ENCODE measurements around the gene ELMO1. TPM values are rescaled to one million over a fixed set of nuclear protein-coding genes. Genes with fewer than 3 reads are reported as not detected.

Gene ELMO1
- total and polyA plus RNA-seq, 2 of the 13 experiments (the other 11 are each of a cell fraction or from before 2014, with no cell fraction given): 0.11 to 0.17 TPM

GRCh38 chr7:36875794-36876193, 572.9 kb downstream of the ELMO1 start (continued):
- TF ChIP-seq ZKSCAN8 (CRISPR knock-in tag; IDR thresholded peaks at IDR 0.05; ENCODE audit: borderline replicate concordance) (no peak), JUNB (CRISPR knock-in tag; IDR thresholded peaks at IDR 0.05; ENCODE audit: borderline replicate concordance) (no peak)

DNA sequence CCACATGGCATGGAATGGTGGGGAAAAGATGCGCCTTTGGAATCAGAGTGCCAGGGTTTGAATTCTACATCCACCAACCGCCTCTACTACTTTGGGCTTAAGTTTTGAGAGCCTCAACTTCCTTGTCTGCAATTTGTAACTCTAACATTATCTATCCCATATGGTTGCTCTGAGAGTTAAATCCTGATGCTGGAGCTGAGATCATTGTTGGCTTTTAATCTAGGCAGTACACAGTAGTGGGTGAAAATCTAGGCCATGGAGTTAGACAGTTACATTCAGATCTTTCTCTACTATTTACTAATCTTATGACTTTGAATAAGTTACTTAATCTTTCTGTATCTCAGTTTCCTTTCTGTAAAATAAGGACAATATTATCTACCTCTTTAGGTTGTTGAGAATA, 574.6 kb downstream of the ELMO1 start:
- TF ChIP-seq SP2 (CRISPR knock-in tag; IDR thresholded peaks at IDR 0.05): no peak
- no peak for TF ChIP-seq EP300 (IDR thresholded peaks at IDR 0.05; ENCODE audit: low read depth in 2 of 2, low read length in 2 of 2)
- no peak for TF ChIP-seq EP300 (CRISPR knock-in tag; IDR thresholded peaks at IDR 0.05; ENCODE audit: borderline replicate concordance)
- TF ChIP-seq IRX3 (CRISPR knock-in tag; IDR thresholded peaks at IDR 0.05; ENCODE audit: borderline replicate concordance, low read depth): no peak
- no peak for TF ChIP-seq MED13 (CRISPR knock-in tag; IDR thresholded peaks at IDR 0.05)
- no peak for TF ChIP-seq PLRG1 (conservative IDR thresholded peaks at IDR 0.05)
- no peak for TF ChIP-seq MED1 (CRISPR knock-in tag; IDR thresholded peaks at IDR 0.05)
- TF ChIP-seq SMARCC2 (IDR thresholded peaks at IDR 0.05): no peak
- no peak for TF ChIP-seq ZNF878 (CRISPR knock-in tag; IDR thresholded peaks at IDR 0.05)
- TF ChIP-seq ZNF782 (CRISPR knock-in tag; IDR thresholded peaks at IDR 0.05; ENCODE audit: borderline replicate concordance): no peak
- TF ChIP-seq PTBP1 (IDR thresholded peaks at IDR 0.05; ENCODE audit: low read depth, low read length, poor library complexity, severe bottlenecking): no peak
- TF ChIP-seq MAFF (IDR thresholded peaks at IDR 0.05; ENCODE audit: low read depth, low read length): no peak
- TF ChIP-seq, protein P1, sequence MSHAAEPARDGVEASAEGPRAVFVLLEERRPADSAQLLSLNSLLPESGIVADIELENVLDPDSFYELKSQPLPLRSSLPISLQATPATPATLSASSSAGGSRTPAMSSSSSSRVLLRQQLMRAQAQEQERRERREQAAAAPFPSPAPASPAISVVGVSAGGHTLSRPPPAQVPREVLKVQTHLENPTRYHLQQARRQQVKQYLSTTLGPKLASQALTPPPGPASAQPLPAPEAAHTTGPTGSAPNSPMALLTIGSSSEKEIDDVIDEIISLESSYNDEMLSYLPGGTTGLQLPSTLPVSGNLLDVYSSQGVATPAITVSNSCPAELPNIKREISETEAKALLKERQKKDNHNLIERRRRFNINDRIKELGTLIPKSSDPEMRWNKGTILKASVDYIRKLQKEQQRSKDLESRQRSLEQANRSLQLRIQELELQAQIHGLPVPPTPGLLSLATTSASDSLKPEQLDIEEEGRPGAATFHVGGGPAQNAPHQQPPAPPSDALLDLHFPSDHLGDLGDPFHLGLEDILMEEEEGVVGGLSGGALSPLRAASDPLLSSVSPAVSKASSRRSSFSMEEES (CRISPR knock-in tag; IDR thresholded peaks at IDR 0.05): no peak
- no peak for TF ChIP-seq HDAC1 (CRISPR knock-in tag; IDR thresholded peaks at IDR 0.05)
- no peak for TF ChIP-seq ZSCAN30 (CRISPR knock-in tag; IDR thresholded peaks at IDR 0.05)
- FAIRE-seq (no peak), DNase-seq (ENCODE audit: low spot score) (no peak), ATAC-seq (no peak)
- BruUV-seq (replicated peaks): no TSS peak
- 35% methylated on average over 2 of the region's 2 CpGs for WGBS (ENCODE audit: low lambda C conversion rate)
- in situ Hi-C loops (cut with HindIII; ENCODE audit: extremely low pct_ligation_motif_present, low pct_unique_long_range_greater_than_20kb): no loop called here
- Histone ChIP-seq H3K79me2 (ENCODE audit: insufficient read depth, low read length) (no peaks in the 10 kb centered on the region), H3K4me2 (ENCODE audit: low read depth, low read length) (no peak overlapping the region), H3K4me3 (replicated peaks in 1 of 3; ENCODE audit: insufficient read depth in 1 of 3, low read depth in 2 of 3, low read length in 3 of 3) (no peak overlapping the region), H3K9me3 (ENCODE audit: low read length) (no peaks in the 10 kb centered on the region), H3K36me3 (replicated peaks in 1 of 2; ENCODE audit: control insufficient read depth in 1 of 2, insufficient read depth in 2 of 2, low read length in 2 of 2) (no peaks in the 10 kb centered on the region), H3K9ac (ENCODE audit: insufficient read depth, low read depth, low read length) (no peak overlapping the region), H4K20me1 (ENCODE audit: insufficient read depth, low read length) (no peaks in the 10 kb centered on the region), H3K27ac (ENCODE audit: extremely low read length, insufficient read depth, low read length) (no peak overlapping the region), H2AFZ (ENCODE audit: low read length) (no peak overlapping the region), H3K4me1 (ENCODE audit: insufficient read depth, low read length) (no peaks in the 10 kb centered on the region), H3K27me3 (ENCODE audit: control insufficient read depth in 1 of 2, insufficient read depth in 2 of 2, low read length in 2 of 2) (no peaks in the 10 kb centered on the region; a peak in 1 of 5 replicates)
- POLR2A ChIA-PET: no interaction called here
- intact Hi-C loops (cut with micrococcal nuclease; ENCODE audit: unreplicated experiment): no loop called here
- CTCF ChIA-PET (ENCODE audit: low intra/inter-chr PET ratio, low total read pairs): no interaction called here

Measured in HepG2 (cell line).